Measurements from ENCODE around the gene GCSAML. TPM values are rescaled to one million over a fixed set of nuclear protein-coding genes. Genes with fewer than 3 reads are reported as not detected.

The GCSAML gene
- total RNA-seq, 1 experiment from 2014 or later, result not detected

Other genes with a start within 250 kb of the GCSAML start
- 33.5 and 35.2 TPM in 2 replicates for gene ZNF496, start 217.3 kb upstream of the GCSAML start, total RNA-seq (2014; rRNA removed; shearing (Covaris generic))
- 0.05 and 0.36 TPM in 2 replicates for gene NLRP3, start 133.0 kb upstream of the GCSAML start, total RNA-seq (2014; rRNA removed; shearing (Covaris generic))
- not detected in 2 replicates for gene OR2B11, start 91.0 kb upstream of the GCSAML start, total RNA-seq (2014; rRNA removed; shearing (Covaris generic))
- gene OR2C3, start 12.7 kb upstream of the GCSAML start, total RNA-seq (2014; rRNA removed; shearing (Covaris generic)), result not detected in 2 replicates
- not detected in 2 replicates for gene OR2G2, start 39.2 kb downstream of the GCSAML start, total RNA-seq (2014; rRNA removed; shearing (Covaris generic))
- not detected in 2 replicates for gene OR2G3, start 56.5 kb downstream of the GCSAML start, total RNA-seq (2014; rRNA removed; shearing (Covaris generic))
- not detected in 2 replicates for gene OR13G1, start 130.6 kb downstream of the GCSAML start, total RNA-seq (2014; rRNA removed; shearing (Covaris generic))
- not detected in 2 replicates for gene OR6F1, start 167.5 kb downstream of the GCSAML start, total RNA-seq (2014; rRNA removed; shearing (Covaris generic))
- not detected in 2 replicates for gene OR14K1, start 189.5 kb downstream of the GCSAML start, total RNA-seq (2014; rRNA removed; shearing (Covaris generic))
- not detected in 2 replicates for gene OR14A2, start 199.0 kb downstream of the GCSAML start, total RNA-seq (2014; rRNA removed; shearing (Covaris generic))
- gene OR1C1, start 211.4 kb downstream of the GCSAML start, total RNA-seq (2014; rRNA removed; shearing (Covaris generic)), result not detected in 2 replicates